Esophagus muscularis mucosa (tissue), 4 donors: ENCODE results near the gene NUP205.

ENCODE experiments used
- CTCF ChIP-seq, 3 experiments: fragments of 200-600 bp in 2 of 3; fragments of 450-650 bp in 1 of 3; sonication (generic) in 2 of 3; IDR thresholded peaks; one replicate each; pipeline ENCODE4 v1.5.1; 2017 to 2019; ENCODE audit warnings: antibody characterized with exemption in 3 of 3, mild to moderate bottlenecking in 2 of 3, moderate library complexity in 1 of 3
- EP300 ChIP-seq: sonication (generic); formaldehyde crosslinking; IDR thresholded peaks from one replicate; pipeline ENCODE4 v1.6.1; 2017; ENCODE audit warnings: antibody characterized with exemption
- POLR2A ChIP-seq: fragments of 450-650 bp; IDR thresholded peaks from one replicate; pipeline ENCODE4 v1.6.1; 2017; ENCODE audit warnings: antibody characterized with exemption, moderate library complexity, mild to moderate bottlenecking, low read depth
- POLR2AphosphoS5 ChIP-seq, 2 donors: sonication (generic); formaldehyde crosslinking; IDR thresholded peaks; one replicate each; pipeline ENCODE4 v1.6.1; 2017; ENCODE audit warnings: antibody characterized with exemption in 2 of 2

- TF ChIP-seq CTCF (IDR thresholded peaks at IDR 0.05) (no peak), POLR2A (no peak), POLR2AphosphoS5 (IDR thresholded peaks at IDR 0.05) (no peak), EP300 (no peak)
These were observed 5.0 kb downstream of the NUP205 start for GRCh38 chr7:135562720-135563119.
